Measurements from ENCODE around the gene SULF2.

- TF ChIP-seq, protein P1, sequence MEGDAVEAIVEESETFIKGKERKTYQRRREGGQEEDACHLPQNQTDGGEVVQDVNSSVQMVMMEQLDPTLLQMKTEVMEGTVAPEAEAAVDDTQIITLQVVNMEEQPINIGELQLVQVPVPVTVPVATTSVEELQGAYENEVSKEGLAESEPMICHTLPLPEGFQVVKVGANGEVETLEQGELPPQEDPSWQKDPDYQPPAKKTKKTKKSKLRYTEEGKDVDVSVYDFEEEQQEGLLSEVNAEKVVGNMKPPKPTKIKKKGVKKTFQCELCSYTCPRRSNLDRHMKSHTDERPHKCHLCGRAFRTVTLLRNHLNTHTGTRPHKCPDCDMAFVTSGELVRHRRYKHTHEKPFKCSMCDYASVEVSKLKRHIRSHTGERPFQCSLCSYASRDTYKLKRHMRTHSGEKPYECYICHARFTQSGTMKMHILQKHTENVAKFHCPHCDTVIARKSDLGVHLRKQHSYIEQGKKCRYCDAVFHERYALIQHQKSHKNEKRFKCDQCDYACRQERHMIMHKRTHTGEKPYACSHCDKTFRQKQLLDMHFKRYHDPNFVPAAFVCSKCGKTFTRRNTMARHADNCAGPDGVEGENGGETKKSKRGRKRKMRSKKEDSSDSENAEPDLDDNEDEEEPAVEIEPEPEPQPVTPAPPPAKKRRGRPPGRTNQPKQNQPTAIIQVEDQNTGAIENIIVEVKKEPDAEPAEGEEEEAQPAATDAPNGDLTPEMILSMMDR (conservative IDR thresholded peaks at IDR 0.05; ENCODE audit: low read length), result no peak
- TF ChIP-seq EZH2phosphoT487 (IDR thresholded peaks at IDR 0.05; ENCODE audit: borderline replicate concordance), result no peak
These were observed 64.4 kb downstream of the SULF2 start for GRCh38 chr20:47720636-47721427.
